BLaER1 treated with 17β-estradiol and CSF1 and Interleukin-3, amounts not matched to agents 10 nM and 100 nM (cell line): ENCODE results near the gene ZNF580.

Experiments used
- H3K27ac ChIP-seq, 11 experiments: shearing (Covaris generic); formaldehyde crosslinking; 2 replicates each; pipeline ENCODE4 v1.8.1; 2022
- H3K27me3 ChIP-seq, 11 experiments: shearing (Covaris generic); formaldehyde crosslinking; 2 replicates each; pipeline ENCODE4 v1.8.1; 2022
- H3K36me3 ChIP-seq, 11 experiments: shearing (Covaris generic); formaldehyde crosslinking; 2 replicates each; pipeline ENCODE4 v1.8.1; 2022
- H3K4me1 ChIP-seq, 10 experiments: shearing (Covaris generic); formaldehyde crosslinking; 2 replicates each; pipeline ENCODE4 v1.8.1; 2022
- H3K4me2 ChIP-seq, 11 experiments: shearing (Covaris generic); formaldehyde crosslinking; 2 replicates each; pipeline ENCODE4 v1.8.1; 2022
- H3K4me3 ChIP-seq, 10 experiments: shearing (Covaris generic); formaldehyde crosslinking; 2 replicates each; pipeline ENCODE4 v1.8.1; 2022
- H3K9ac ChIP-seq, 11 experiments: shearing (Covaris generic); formaldehyde crosslinking; 2 replicates each; pipeline ENCODE4 v1.8.1; 2022
- H3K9me3 ChIP-seq, 11 experiments: shearing (Covaris generic); formaldehyde crosslinking; replicated peaks in 1 of 11; 2 replicates each; pipeline ENCODE4 v1.8.1; 2022
- H4K20me1 ChIP-seq, 11 experiments: shearing (Covaris generic); formaldehyde crosslinking; 2 replicates each; pipeline ENCODE4 v1.8.1; 2022
- Cebpa-rat ChIP-seq, 11 experiments: shearing (Covaris generic); IDR thresholded peaks; 2 replicates each; pipeline ENCODE4 v1.8.1; 2022

ZNF580 gene

DNA sequence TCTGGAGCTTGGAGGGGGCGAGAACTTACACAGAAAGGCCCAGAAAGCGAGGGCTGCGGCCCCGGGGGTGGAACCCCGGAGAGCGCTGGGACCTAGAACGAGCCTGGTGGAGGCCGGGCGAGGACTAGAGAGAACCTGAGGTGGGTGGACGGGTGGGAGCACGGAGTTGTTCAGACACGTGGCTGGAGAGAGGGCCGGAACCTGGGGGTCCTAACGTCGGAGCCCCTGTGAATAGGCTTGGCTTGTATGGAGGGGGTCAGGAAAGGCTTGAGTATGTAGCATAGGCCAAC, 3.0 kb downstream of the ZNF580 start:
- Histone ChIP-seq H4K20me1 (peaks cover 0 to 46% (median 23%) of the 10 kb centered on the region in 11 experiments; a peak in 16 of 22 replicates), H3K27me3 (no peaks in the 10 kb centered on the region), H3K36me3 (peaks cover 15 to 30% (median 21%) of the 10 kb centered on the region in 11 experiments), H3K9ac (peak overlapping the region; percentile 83 to 97 (median 89)), H3K27ac (peak overlapping the region; percentile 35 to 92 (median 86); a peak in 20 of 22 replicates), H3K4me1 (peaks cover 62 to 74% (median 71%) of the 10 kb centered on the region in 10 experiments), H3K9me3 (no peaks in the 10 kb centered on the region), H3K4me2 (peak overlapping the region; percentile 95 to 100 (median 99)), H3K4me3 (peak overlapping the region; percentile 78 to 91 (median 87))
- no peak for TF ChIP-seq Cebpa-rat (IDR thresholded peaks at IDR 0.05)

DNA sequence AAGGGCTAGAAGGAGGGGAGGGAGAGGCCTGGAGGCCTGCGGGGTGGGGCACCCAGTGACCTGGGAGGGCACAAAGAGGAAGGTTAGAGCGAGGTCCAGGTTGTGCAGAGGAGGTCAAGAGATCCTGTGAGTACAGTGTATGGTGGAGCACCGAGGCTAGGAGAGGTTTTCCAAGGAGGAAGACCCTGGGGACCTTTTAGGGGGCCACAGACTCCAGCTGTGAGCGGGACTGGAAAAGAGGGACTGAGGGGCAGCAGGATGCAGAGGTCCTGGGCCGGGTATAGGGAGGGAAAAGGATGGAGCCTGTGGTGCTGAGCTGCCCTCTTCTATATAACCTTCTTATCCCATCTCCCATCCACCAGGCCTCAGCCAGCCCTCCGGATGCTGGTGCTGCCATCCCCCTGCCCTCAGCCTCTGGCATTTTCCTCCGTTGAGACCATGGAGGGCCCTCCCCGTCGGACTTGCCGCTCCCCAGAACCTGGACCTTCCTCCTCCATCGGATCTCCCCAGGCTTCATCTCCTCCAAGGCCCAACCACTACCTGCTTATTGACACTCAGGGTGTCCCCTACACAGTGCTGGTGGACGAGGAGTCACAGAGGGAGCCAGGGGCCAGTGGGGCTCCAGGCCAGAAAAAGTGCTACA, 3.5 kb downstream of the ZNF580 start:
- no peaks in the 10 kb centered on the region for H3K27me3 ChIP-seq
- peaks cover 0 to 46% (median 23%) of the 10 kb centered on the region in 11 experiments; a peak in 16 of 22 replicates for H4K20me1 ChIP-seq
- H3K4me2 ChIP-seq: peak overlapping the region; percentile 95 to 100 (median 99)
- TF ChIP-seq Cebpa-rat (IDR thresholded peaks at IDR 0.05): no peak
- H3K9ac ChIP-seq: peak overlapping the region; percentile 83 to 97 (median 89)
- H3K4me3 ChIP-seq: peak overlapping the region; percentile 78 to 91 (median 87)
- H3K27ac ChIP-seq: peak overlapping the region; percentile 35 to 92 (median 86); a peak in 21 of 22 replicates
- no peaks in the 10 kb centered on the region for H3K9me3 ChIP-seq
- peaks cover 15 to 30% (median 21%) of the 10 kb centered on the region in 11 experiments for H3K36me3 ChIP-seq
- peaks cover 62 to 74% (median 72%) of the 10 kb centered on the region in 10 experiments for H3K4me1 ChIP-seq

DNA sequence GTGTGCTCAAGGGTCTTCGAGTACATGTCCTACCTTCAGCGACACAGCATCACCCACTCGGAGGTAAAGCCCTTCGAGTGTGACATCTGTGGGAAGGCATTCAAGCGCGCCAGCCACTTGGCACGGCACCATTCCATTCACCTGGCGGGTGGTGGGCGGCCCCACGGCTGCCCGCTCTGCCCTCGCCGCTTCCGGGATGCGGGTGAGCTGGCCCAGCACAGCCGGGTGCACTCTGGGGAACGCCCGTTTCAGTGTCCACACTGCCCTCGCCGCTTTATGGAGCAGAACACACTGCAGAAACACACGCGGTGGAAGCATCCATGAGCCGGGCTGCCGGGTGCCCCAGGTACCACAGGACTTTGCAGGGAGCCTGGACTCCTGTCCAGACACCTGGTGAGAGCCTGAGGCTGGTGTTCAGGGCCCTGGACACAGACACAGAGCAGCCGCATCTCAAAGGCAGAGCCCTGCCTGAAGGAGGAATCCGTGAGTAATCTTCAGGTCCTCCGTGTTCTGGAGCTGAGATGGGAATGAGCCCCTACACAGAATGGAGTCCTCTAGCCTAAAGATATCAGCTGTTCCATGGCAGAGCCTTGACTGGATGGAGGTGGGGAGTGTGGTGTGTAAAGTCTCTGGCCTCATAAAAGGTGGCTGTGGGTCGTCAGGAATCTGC, 4.2 kb downstream of the ZNF580 start:
- Histone ChIP-seq H3K4me3 (peak overlapping the region; percentile 78 to 91 (median 87)), H3K27me3 (no peaks in the 10 kb centered on the region), H3K9me3 (no peaks in the 10 kb centered on the region), H3K27ac (peak overlapping the region in 9 of 11 experiments; percentile 59 to 92 (median 86); a peak in 13 of 22 replicates), H3K9ac (peak overlapping the region; percentile 83 to 97 (median 89)), H3K4me1 (peaks cover 62 to 73% (median 71%) of the 10 kb centered on the region in 10 experiments), H3K36me3 (peaks cover 15 to 32% (median 21%) of the 10 kb centered on the region in 11 experiments), H4K20me1 (peaks cover 0 to 46% (median 23%) of the 10 kb centered on the region in 11 experiments; a peak in 16 of 22 replicates), H3K4me2 (peak overlapping the region; percentile 95 to 100 (median 99))
- TF ChIP-seq Cebpa-rat (IDR thresholded peaks at IDR 0.05): no peak

DNA sequence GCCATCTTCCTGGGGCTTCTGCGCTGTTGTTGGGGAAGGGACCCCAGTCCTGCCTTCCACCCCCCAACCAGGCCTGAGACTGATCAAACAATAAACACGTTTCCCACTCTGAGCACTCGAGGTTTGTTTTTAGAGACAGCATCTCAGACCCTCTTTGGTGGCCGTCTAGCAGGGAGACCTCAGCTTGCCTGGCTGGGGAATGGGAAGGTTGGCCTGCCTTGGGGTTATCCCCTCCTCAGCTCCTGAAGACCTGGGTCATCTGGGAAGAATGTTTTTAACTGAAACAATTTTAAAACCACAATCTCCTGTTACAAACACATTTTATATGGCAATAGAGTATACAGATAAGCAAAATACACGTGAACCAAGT, 4.7 kb downstream of the ZNF580 start:
- Histone ChIP-seq H3K36me3 (peaks cover 19 to 36% (median 23%) of the 10 kb centered on the region in 11 experiments), H3K4me3 (peak overlapping the region; percentile 78 to 91 (median 87)), H4K20me1 (peaks cover 0 to 46% (median 23%) of the 10 kb centered on the region in 11 experiments; a peak in 16 of 22 replicates), H3K9me3 (no peaks in the 10 kb centered on the region), H3K27me3 (no peaks in the 10 kb centered on the region), H3K4me1 (peaks cover 62 to 73% (median 67%) of the 10 kb centered on the region in 10 experiments), H3K4me2 (peak overlapping the region; percentile 95 to 100 (median 99)), H3K9ac (peak overlapping the region; percentile 83 to 97 (median 89); a peak in 20 of 22 replicates), H3K27ac (peak overlapping the region in 3 of 11 experiments; percentile 84 to 88 (median 86); a peak in 3 of 22 replicates)
- TF ChIP-seq Cebpa-rat (IDR thresholded peaks at IDR 0.05): no peak

DNA sequence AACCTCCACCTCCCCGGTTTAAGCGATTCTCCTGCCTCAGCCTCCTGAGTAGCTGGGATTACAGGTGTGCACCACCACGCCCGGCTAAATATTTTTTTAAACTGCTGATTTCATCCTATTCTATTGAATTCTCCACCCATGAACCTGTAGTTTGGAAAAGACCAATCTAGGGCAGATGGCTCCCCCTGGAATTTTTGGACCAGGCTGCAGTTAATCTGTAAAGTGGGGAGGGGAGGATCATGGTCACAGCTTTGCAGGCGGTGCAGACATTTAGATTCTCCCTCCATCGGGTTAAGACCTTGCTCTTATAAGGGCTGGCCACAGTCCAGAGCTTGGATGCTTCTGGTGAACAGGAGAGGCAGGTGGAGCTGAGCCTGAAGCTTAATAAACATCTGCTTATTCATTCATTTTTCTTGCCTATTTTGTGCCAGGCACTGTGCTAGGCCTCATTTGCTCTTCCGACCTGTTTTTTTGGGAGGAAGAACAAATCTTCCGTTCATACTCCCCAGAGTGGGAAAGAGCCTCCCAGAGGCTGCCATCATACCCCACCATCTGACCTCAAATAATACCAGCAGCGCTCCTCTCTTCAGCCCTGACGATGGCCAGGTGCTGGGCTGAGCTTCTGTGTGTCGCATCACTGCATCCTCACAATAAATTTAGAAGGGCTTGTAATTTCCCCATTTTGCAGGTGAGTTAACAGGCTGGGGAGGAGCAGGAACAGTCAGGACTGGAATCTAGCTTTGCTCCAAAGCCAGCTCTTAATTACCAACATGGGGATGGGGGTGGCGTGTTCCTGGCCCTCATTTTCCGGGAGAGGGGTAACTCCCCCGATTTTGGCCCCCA, 6.3 kb downstream of the ZNF580 start:
- H3K4me1 ChIP-seq: peaks cover 61 to 75% (median 67%) of the 10 kb centered on the region in 10 experiments
- H3K4me2 ChIP-seq: peak overlapping the region; percentile 93 to 100 (median 98)
- H3K27ac ChIP-seq: peak overlapping the region; percentile 85 to 93 (median 91); a peak in 20 of 22 replicates

DNA sequence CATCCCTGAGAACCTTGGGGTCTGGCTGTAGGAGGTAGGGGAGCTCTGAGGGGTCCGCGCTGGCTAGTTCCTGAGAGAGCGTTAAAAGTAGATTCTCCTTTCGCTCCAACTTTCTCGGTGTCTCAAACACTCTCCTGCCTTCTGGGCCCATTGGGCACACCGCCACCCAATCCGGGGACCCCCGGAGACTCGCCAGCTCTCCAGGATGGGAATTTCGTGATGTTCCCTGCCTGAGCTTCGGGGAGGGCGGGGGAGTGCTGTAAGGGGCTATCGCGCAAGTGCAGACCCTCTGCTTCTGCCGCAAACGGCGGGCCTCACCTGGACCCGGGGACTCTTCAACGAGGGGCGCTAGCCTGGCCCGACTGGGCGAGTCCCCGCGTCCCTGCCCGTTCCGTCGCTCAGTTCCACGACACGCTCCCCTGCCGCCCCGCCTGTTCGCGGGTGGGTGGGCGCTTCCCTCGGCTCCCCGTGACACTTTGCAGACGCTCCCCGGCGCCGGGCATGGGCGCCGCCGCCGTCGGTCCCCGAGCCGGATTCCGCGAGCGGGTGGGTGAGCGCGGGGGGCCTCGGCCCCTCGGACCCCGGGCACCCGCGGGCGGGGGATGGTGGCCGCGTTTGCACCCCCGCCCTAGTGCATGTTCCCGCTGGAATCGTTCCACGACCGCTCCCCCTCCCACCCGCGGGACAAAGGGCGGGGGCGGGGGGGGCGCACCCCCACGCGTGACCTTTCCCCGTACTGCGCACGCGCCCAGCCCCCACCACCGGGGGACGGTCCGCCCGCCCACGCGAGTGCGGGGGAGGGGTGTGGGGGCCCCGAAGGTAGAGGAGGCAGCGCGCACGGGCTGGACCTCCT, 7.2 kb downstream of the ZNF580 start, which contains the start of gene CCDC106:
CCDC106 (plus strand) TSS at position 481 of the 853 bp plus-strand sequence. CDS start 835 bp downstream, outside the sequence.
- H3K27me3 ChIP-seq: no peaks in the 10 kb centered on the region
- no peak for TF ChIP-seq Cebpa-rat (IDR thresholded peaks at IDR 0.05)
- peak within 1 kb of the TSS; percentile 86 to 95 (median 88) for H3K9ac ChIP-seq
- peak within 1 kb of the TSS; percentile 93 to 100 (median 98) for H3K4me2 ChIP-seq
- peak within 1 kb of the TSS; percentile 85 to 93 (median 91) for H3K27ac ChIP-seq
- peaks cover 0 to 37% (median 23%) of the 10 kb centered on the region in 11 experiments; a peak in 16 of 22 replicates for H4K20me1 ChIP-seq
- peaks cover 54 to 73% (median 62%) of the 10 kb centered on the region in 10 experiments for H3K4me1 ChIP-seq
- H3K4me3 ChIP-seq: peak within 1 kb of the TSS; percentile 74 to 79 (median 76)
- H3K9me3 ChIP-seq: no peaks in the 10 kb centered on the region
- peaks cover 19 to 60% (median 43%) of the 10 kb centered on the region in 11 experiments for H3K36me3 ChIP-seq

More for the DNA sequence above, 6.3 kb downstream of the ZNF580 start:
- Histone ChIP-seq H3K9me3 (no peaks in the 10 kb centered on the region), H3K9ac (peak overlapping the region; percentile 86 to 95 (median 88)), H3K27me3 (no peaks in the 10 kb centered on the region), H4K20me1 (peaks cover 0 to 45% (median 23%) of the 10 kb centered on the region in 11 experiments; a peak in 16 of 22 replicates), H3K4me3 (peak overlapping the region; percentile 74 to 79 (median 76)), H3K36me3 (peaks cover 19 to 52% (median 37%) of the 10 kb centered on the region in 11 experiments)
- no peak for TF ChIP-seq Cebpa-rat (IDR thresholded peaks at IDR 0.05)

DNA sequence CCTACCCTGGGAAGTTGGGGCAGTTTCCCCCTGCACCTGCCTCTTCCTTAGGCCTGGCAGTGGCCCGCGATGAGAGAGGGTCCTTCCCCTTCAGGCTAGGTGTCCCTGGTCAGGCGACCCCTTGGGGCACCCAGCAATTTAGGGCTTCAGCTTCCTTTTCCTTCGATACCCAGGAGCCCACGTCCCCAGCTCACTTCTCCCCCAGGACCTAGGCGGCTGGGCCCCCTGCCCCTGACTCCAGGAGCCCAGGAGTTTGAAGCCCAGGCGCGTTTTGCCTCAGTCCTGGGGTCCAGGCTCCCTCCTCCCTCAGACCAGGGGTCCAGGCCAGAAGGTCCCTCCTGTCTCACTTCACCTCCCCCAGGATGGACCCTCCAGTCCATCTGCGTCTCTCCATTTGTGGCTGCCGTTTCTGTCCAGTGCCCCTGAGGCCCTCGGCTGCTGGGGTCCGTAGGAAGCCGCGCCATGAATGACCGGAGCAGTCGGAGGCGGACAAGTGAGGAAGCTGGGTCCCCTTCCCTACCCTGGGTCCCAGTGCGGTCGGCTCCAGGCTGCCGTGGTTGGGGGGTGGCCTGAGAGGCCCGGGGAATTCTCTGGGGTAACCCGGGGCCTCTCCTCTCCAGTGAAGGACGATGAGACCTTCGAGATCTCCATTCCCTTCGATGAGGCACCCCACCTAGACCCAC, 7.9 kb downstream of the ZNF580 start:
- Histone ChIP-seq H3K27me3 (no peaks in the 10 kb centered on the region), H3K9ac (peak overlapping the region; percentile 86 to 95 (median 88)), H3K4me1 (peaks cover 51 to 74% (median 60%) of the 10 kb centered on the region in 10 experiments), H3K9me3 (no peaks in the 10 kb centered on the region), H3K4me3 (peak overlapping the region; percentile 74 to 79 (median 76)), H3K4me2 (peak overlapping the region; percentile 93 to 100 (median 98)), H4K20me1 (peaks cover 0 to 36% (median 23%) of the 10 kb centered on the region in 11 experiments; a peak in 16 of 22 replicates), H3K27ac (peak overlapping the region; percentile 85 to 93 (median 91); a peak in 21 of 22 replicates), H3K36me3 (peaks cover 19 to 60% (median 43%) of the 10 kb centered on the region in 11 experiments)
- no peak for TF ChIP-seq Cebpa-rat (IDR thresholded peaks at IDR 0.05)
